Gastrocnemius medialis (tissue), 4 donors: ENCODE data around the gene RIN3.

Experiments
- POLR2A ChIP-seq, 2 donors: fragments of 450-650 bp; IDR thresholded peaks; one replicate each; pipeline ENCODE4 v1.6.1; 2017; ENCODE audit warnings: antibody characterized with exemption in 2 of 2, mild to moderate bottlenecking in 2 of 2, moderate library complexity in 2 of 2
- TF ChIP-seq, protein P1 (sequence below), 5 experiments: fragments of 450-650 bp in 3 of 5; fragments of 200-600 bp in 2 of 5; sonication (generic) in 2 of 5; IDR thresholded peaks in 4 of 5; conservative IDR thresholded peaks in 1 of 5; 1 replicate in 4 of 5; 2 replicates in 1 of 5; pipeline ENCODE4 v1.5.1; 2016 to 2019; ENCODE audit warnings: antibody characterized with exemption in 5 of 5, mild to moderate bottlenecking in 3 of 5, moderate library complexity in 3 of 5

- TF ChIP-seq, protein P1, sequence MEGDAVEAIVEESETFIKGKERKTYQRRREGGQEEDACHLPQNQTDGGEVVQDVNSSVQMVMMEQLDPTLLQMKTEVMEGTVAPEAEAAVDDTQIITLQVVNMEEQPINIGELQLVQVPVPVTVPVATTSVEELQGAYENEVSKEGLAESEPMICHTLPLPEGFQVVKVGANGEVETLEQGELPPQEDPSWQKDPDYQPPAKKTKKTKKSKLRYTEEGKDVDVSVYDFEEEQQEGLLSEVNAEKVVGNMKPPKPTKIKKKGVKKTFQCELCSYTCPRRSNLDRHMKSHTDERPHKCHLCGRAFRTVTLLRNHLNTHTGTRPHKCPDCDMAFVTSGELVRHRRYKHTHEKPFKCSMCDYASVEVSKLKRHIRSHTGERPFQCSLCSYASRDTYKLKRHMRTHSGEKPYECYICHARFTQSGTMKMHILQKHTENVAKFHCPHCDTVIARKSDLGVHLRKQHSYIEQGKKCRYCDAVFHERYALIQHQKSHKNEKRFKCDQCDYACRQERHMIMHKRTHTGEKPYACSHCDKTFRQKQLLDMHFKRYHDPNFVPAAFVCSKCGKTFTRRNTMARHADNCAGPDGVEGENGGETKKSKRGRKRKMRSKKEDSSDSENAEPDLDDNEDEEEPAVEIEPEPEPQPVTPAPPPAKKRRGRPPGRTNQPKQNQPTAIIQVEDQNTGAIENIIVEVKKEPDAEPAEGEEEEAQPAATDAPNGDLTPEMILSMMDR (IDR thresholded peaks at IDR 0.05 in 4 of 5, conservative IDR thresholded peaks at IDR 0.05 in 1 of 5), result no peak
- peak in 1 of 2 donors; percentile 19 for TF ChIP-seq POLR2A (IDR thresholded peaks at IDR 0.05)
These were observed 174.3 kb downstream of the RIN3 start for GRCh38 chr14:92687681-92688433.
